GM15510 (cell line): ENCODE results near the gene RGL2.

Experiments
- POLR2A ChIP-seq: IDR thresholded peaks from 3 replicates; pipeline ENCODE4 v1.6.1; 2011; ENCODE audit warnings: borderline replicate concordance; ENCODE audit not compliant: insufficient read length; ENCODE audit errors: extremely low read depth

Gene RGL2

GRCh38 chr6:33298773-33299236 lies at the start of gene RGL2:
Gene RGL2, minus strand, starts transcription at chr6:33298942. Its CDS starts 332 bp downstream, at chr6:33298610.
- no peak for TF ChIP-seq POLR2A

GRCh38 chr6:33347816-33348215 lies 49.1 kb upstream of the RGL2 start:
- TF ChIP-seq POLR2A: no peak

GRCh38 chr6:33344701-33345697 lies 46.3 kb upstream of the RGL2 start:
- TF ChIP-seq POLR2A: no peak

GRCh38 chr6:33343953-33344611 lies 45.3 kb upstream of the RGL2 start:
- no peak for TF ChIP-seq POLR2A

GRCh38 chr6:33339193-33339592 lies 40.5 kb upstream of the RGL2 start:
- no peak for TF ChIP-seq POLR2A

- no peak for TF ChIP-seq POLR2A
Measured at GRCh38 chr6:33336495-33336894, 37.8 kb upstream of the RGL2 start.

- no peak for TF ChIP-seq POLR2A
Measured at GRCh38 chr6:33335916-33336315, 37.2 kb upstream of the RGL2 start.

GRCh38 chr6:33333666-33334065 lies 34.9 kb upstream of the RGL2 start:
- no peak for TF ChIP-seq POLR2A

GRCh38 chr6:33330736-33331135 lies 32.0 kb upstream of the RGL2 start:
- TF ChIP-seq POLR2A: no peak

- TF ChIP-seq POLR2A: no peak
Measured at GRCh38 chr6:33329058-33329457, 30.3 kb upstream of the RGL2 start.

GRCh38 chr6:33324125-33324524 lies 25.4 kb upstream of the RGL2 start:
- TF ChIP-seq POLR2A: no peak

GRCh38 chr6:33323623-33323948 lies 24.8 kb upstream of the RGL2 start:
- TF ChIP-seq POLR2A: no peak

- TF ChIP-seq POLR2A: no peak
Measured at GRCh38 chr6:33321227-33321626, 22.5 kb upstream of the RGL2 start.

- no peak for TF ChIP-seq POLR2A
Measured at GRCh38 chr6:33320315-33321181, 21.8 kb upstream of the RGL2 start.

GRCh38 chr6:33319939-33320314 lies 21.2 kb upstream of the RGL2 start:
- TF ChIP-seq POLR2A: no peak
